GM20431 (cell line): ENCODE measurements around the gene TVP23C.

Experiments used
- in situ Hi-C: fragments of 300-500 bp; cut with MseI, MboI; formaldehyde crosslinking; loops from one replicate; pipeline ENCODE4 v1.15.0; 2020; ENCODE audit warnings: low sequenced_read_pairs; ENCODE audit not compliant: unreplicated experiment

The TVP23C gene

DNA sequence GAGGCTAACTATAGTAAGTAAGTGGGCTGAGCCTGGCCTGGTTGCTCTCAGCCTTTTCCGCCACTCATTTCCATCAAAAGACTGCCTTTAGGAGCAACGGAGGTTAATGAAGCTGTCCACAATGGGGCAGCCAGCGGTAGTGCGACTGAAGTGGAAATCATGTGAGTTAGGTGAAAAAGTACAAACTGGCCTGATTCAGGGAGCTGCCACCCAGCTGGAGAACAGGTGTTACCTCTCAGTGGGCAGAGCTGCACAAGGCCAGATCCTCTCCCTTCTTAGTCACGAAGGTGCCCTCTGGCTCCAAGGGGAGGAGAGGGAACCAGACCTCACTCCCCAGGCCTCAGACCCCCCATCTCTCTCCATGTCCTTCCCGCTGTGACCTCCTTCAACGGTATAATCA is 61.5 kb downstream of the TVP23C start:
- in situ Hi-C loops, result loop anchor here (25.0 kb wide), 1 partner anchor 239 kb away; the partner anchor contains the start of gene PMP22

GRCh38 chr17:15501282-15501681 is 62.0 kb downstream of the TVP23C start:
- in situ Hi-C loops, result loop anchor here (25.0 kb wide), 1 partner anchor 239 kb away; the partner anchor contains the start of gene PMP22

GRCh38 chr17:15498107-15498506 is 65.2 kb downstream of the TVP23C start:
- in situ Hi-C loops, result no loop called here

- in situ Hi-C loops, result no loop called here
Measured at GRCh38 chr17:15496735-15497670, 66.3 kb downstream of the TVP23C start.

- in situ Hi-C loops, result no loop called here
Measured at GRCh38 chr17:15494821-15495220, 68.5 kb downstream of the TVP23C start.

GRCh38 chr17:15493693-15494035 is 69.6 kb downstream of the TVP23C start:
- in situ Hi-C loops, result no loop called here

- in situ Hi-C loops, result no loop called here
Measured at GRCh38 chr17:15492791-15493692, 70.2 kb downstream of the TVP23C start.

DNA sequence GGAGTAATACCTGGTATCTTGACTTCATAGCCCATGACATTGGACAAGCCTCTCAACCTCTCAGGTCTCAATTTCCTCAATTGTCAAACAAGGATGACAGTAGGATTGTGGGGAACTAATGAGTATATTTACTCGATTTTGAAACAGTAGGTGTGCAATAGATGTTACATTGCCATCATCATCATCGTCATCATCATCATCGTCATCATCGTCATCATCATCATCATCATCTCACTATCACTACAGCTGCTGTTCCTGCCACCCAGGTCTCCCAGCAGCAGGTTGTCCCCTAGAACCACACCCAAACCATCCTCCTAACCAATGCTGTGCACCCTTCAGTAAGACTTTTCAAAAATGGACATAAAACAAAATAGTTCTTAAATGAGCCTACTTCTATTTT is 71.1 kb downstream of the TVP23C start:
- in situ Hi-C loops, result no loop called here

GRCh38 chr17:15490634-15491261 is 72.5 kb downstream of the TVP23C start:
- in situ Hi-C loops, result no loop called here

GRCh38 chr17:15488557-15488956 is 74.7 kb downstream of the TVP23C start:
- in situ Hi-C loops, result no loop called here

- in situ Hi-C loops, result no loop called here
Measured at GRCh38 chr17:15485045-15485444, 78.2 kb downstream of the TVP23C start.

GRCh38 chr17:15483431-15483830 is 79.9 kb downstream of the TVP23C start:
- in situ Hi-C loops, result no loop called here

DNA sequence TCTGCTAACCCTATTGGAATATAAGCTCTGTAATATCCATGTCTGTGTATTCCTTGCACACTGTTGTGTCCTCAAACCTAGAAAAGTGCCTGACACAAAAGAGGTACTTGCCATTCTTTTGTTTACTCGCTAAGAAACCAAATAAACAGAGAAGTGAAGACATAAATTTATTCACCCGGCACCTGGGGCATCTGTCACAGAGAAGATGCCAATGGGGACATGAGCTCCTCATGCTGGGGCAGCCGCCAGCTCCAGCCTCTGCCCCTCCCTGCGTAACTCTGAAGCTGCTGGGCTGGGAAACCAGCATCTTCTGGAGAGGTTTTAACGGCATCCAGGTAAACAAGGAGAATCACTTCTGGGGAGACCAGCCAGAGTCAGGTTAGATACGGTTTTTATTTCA is 80.8 kb downstream of the TVP23C start:
- in situ Hi-C loops, result no loop called here

- in situ Hi-C loops, result no loop called here
Measured at GRCh38 chr17:15481481-15481880, 81.8 kb downstream of the TVP23C start.

- in situ Hi-C loops, result no loop called here
Measured at GRCh38 chr17:15480204-15480603, 83.1 kb downstream of the TVP23C start.

- in situ Hi-C loops, result no loop called here
Measured at GRCh38 chr17:15479703-15480102, 83.6 kb downstream of the TVP23C start.

GRCh38 chr17:15478845-15479244 is 84.4 kb downstream of the TVP23C start:
- in situ Hi-C loops, result no loop called here

- in situ Hi-C loops, result no loop called here
Measured at GRCh38 chr17:15475631-15476354, 87.5 kb downstream of the TVP23C start.

DNA sequence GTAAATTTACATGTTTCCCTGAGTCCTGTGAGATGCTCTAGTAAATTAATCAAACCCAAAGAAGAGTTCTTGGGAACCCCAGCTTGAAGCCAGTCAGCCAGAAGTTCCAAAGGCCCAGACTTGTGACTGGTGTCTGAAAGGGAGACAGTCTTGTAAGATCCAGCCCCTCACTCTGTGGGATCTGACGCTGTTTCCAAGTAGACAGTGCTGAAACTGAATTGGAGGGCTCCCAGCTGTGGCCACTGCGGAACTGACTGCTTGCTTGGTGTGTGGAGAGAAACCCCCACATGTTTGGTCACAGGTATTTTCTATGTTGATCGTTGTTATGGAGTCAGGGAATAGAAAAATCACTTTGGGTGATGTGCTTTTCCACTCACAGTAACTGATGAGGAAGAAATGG is 90.4 kb downstream of the TVP23C start:
- in situ Hi-C loops, result no loop called here

- in situ Hi-C loops, result no loop called here
Measured at GRCh38 chr17:15470536-15470935, 92.7 kb downstream of the TVP23C start.
